ENCODE data around the gene SMIM7. TPM values are rescaled to one million over a fixed set of nuclear protein-coding genes. Genes with fewer than 3 reads are reported as not detected.
"Not testable (repeated sequence)": the region's sequence is repeated elsewhere in the genome, so short reads cannot be mapped to it uniquely, and the experiment has no call there.

Gene SMIM7
- total and polyA plus RNA-seq, 2 experiments from 2014 or later, result 67.2 to 88.2 TPM

DNA sequence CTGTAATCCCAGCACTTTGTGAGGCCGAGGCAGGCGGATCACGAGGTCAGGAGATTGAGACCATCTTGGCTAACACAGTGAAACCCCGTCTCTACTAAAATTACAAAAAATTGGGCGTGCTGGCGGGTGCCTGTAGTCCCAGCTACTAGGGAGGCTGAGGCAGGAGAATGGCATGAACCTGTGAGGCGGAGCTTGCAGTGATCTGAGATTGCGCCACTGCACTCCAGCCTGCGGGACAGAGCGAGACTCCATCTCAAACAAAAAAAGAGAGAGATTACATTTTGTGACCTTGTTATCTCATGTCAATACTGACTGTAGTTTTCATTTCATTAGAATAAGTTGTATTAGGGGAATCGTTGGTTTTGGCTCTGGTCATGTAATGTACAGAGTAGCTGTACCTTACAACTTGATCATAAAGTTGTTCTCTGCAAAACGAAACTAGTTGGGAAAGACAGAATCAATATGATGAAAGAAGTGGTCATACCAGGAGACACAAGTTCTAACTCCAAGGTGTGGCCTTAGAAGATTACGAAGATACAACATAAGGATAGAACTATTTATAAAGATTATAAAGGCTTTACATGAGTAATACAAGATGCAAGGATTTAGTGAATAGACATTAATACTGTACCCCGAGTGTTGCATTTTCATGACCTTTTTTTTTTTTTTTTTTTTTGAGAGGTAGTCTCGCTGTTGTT is 16.3 kb upstream of the SMIM7 start:
- DNase-seq (ENCODE audit: low read depth in 1 of 2, low spot score in 1 of 2), result no peak
- TF ChIP-seq, protein P1, sequence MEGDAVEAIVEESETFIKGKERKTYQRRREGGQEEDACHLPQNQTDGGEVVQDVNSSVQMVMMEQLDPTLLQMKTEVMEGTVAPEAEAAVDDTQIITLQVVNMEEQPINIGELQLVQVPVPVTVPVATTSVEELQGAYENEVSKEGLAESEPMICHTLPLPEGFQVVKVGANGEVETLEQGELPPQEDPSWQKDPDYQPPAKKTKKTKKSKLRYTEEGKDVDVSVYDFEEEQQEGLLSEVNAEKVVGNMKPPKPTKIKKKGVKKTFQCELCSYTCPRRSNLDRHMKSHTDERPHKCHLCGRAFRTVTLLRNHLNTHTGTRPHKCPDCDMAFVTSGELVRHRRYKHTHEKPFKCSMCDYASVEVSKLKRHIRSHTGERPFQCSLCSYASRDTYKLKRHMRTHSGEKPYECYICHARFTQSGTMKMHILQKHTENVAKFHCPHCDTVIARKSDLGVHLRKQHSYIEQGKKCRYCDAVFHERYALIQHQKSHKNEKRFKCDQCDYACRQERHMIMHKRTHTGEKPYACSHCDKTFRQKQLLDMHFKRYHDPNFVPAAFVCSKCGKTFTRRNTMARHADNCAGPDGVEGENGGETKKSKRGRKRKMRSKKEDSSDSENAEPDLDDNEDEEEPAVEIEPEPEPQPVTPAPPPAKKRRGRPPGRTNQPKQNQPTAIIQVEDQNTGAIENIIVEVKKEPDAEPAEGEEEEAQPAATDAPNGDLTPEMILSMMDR (IDR thresholded peaks at IDR 0.05; ENCODE audit: low read depth, low read length), result no peak
- H3K9me3 ChIP-seq (ENCODE audit: low read depth), result no peaks in the 10 kb centered on the region
- no peak overlapping the region for H3K27ac ChIP-seq
- H3K4me1 ChIP-seq (ENCODE audit: low read depth), result no peaks in the 10 kb centered on the region
- no peaks in the 10 kb centered on the region for H3K27me3 ChIP-seq
- no peak overlapping the region for H3K4me3 ChIP-seq
- H3K36me3 ChIP-seq, result peaks cover 5% of the 10 kb centered on the region

GRCh38 chr19:16673839-16674238 is 13.9 kb upstream of the SMIM7 start:
- not testable (repeated sequence) for DNase-seq (ENCODE audit: low read depth in 1 of 2, low spot score in 1 of 2); H3K9me3 ChIP-seq (ENCODE audit: low read depth); H3K4me3 ChIP-seq; H3K36me3 ChIP-seq; H3K4me1 ChIP-seq (ENCODE audit: low read depth); H3K27ac ChIP-seq; H3K27me3 ChIP-seq

DNA sequence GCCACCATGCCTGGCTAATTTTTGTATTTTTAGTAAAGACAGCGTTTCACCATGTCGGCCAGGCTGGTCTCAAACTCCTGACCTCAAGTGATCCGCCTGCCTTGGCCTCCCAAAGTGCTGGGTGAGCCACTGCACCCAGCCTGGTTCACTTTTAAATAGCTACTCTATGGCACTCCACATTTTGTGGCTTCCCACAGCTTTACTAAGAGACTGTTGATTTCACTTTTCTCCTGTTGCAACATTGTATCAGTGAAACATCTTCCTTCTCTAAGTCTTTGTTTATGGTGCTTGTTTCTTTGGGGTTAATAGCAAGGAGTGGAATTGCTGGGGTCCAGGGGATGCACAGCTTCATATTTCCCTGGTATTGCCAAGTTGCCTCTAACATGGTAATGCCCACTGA is 13.3 kb upstream of the SMIM7 start:
- no peaks in the 10 kb centered on the region for H3K4me1 ChIP-seq (ENCODE audit: low read depth)
- TF ChIP-seq, protein P1 (IDR thresholded peaks at IDR 0.05; ENCODE audit: low read depth, low read length), result no peak

GRCh38 chr19:16671652-16672274 is 11.8 kb upstream of the SMIM7 start:
- TF ChIP-seq, protein P1 (IDR thresholded peaks at IDR 0.05; ENCODE audit: low read depth, low read length), result no peak
- DNase-seq (ENCODE audit: low read depth in 1 of 2, low spot score in 1 of 2), result peak in 1 of 2 donors; percentile 18
- no peaks in the 10 kb centered on the region for H3K27me3 ChIP-seq
- H3K4me3 ChIP-seq, result no peak overlapping the region
- no peaks in the 10 kb centered on the region for H3K9me3 ChIP-seq (ENCODE audit: low read depth)
- no peaks in the 10 kb centered on the region for H3K4me1 ChIP-seq (ENCODE audit: low read depth)
- H3K36me3 ChIP-seq, result no peaks in the 10 kb centered on the region
- peak overlapping the region; percentile 68 for H3K27ac ChIP-seq

More for the DNA sequence above, 13.3 kb upstream of the SMIM7 start:
- DNase-seq (ENCODE audit: low read depth in 1 of 2, low spot score in 1 of 2), result no peak
- no peaks in the 10 kb centered on the region for H3K36me3 ChIP-seq
- no peak overlapping the region for H3K27ac ChIP-seq
- no peak overlapping the region for H3K4me3 ChIP-seq
- no peaks in the 10 kb centered on the region for H3K27me3 ChIP-seq
- H3K9me3 ChIP-seq (ENCODE audit: low read depth), result no peaks in the 10 kb centered on the region

DNA sequence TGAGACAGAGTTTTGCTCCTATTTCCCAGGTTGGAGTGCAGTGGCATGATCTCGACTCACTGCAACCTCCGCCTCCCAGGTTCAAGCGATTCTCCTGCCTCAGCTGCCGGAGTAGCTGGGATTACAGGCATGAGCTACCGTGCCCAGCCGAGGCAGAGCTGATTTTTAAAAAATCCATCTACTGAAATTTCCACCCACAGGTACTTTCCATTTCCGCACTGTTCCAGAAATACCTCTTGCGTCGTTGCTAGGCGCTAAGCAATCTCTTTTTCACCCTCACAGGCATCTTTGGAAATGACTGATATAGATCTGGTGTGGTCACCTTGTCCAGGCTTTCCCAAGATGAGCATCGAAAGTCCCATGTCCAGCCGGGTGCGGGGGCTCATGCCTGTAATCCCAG is 10.3 kb upstream of the SMIM7 start:
- Histone ChIP-seq H3K4me3 (no peak overlapping the region), H3K27ac (no peak overlapping the region), H3K9me3 (ENCODE audit: low read depth) (no peaks in the 10 kb centered on the region), H3K27me3 (no peaks in the 10 kb centered on the region), H3K4me1 (ENCODE audit: low read depth) (no peaks in the 10 kb centered on the region), H3K36me3 (no peaks in the 10 kb centered on the region)
- TF ChIP-seq, protein P1 (IDR thresholded peaks at IDR 0.05; ENCODE audit: low read depth, low read length), result no peak
- DNase-seq (ENCODE audit: low read depth in 1 of 2, low spot score in 1 of 2), result no peak

- not testable (repeated sequence) for H3K4me3 ChIP-seq; H3K27me3 ChIP-seq; H3K9me3 ChIP-seq (ENCODE audit: low read depth); H3K4me1 ChIP-seq (ENCODE audit: low read depth); DNase-seq (ENCODE audit: low read depth in 1 of 2, low spot score in 1 of 2); H3K36me3 ChIP-seq; H3K27ac ChIP-seq
These were observed 8.8 kb upstream of the SMIM7 start for GRCh38 chr19:16668702-16669101.
